OCI-LY3 (cell line): ENCODE measurements around the gene CDHR3.

Experiments used
- CTCF ChIP-seq: fragments of 200-600, 300-600 bp; sonication (generic); IDR thresholded peaks from 2 replicates; pipeline ENCODE4 v1.5.1; 2014; ENCODE audit warnings: antibody characterized with exemption, low read length, low read depth
- EZH2phosphoT487 ChIP-seq: fragments of 200-600 bp; shearing (Covaris generic); IDR thresholded peaks from 2 replicates; pipeline ENCODE4 v1.6.1; 2018; ENCODE audit warnings: antibody characterized with exemption, mixed run types, low read depth

GRCh38 chr7:106026101-106026500 lies 63.0 kb downstream of the CDHR3 start:
- TF ChIP-seq CTCF (no peak), EZH2phosphoT487 (no peak)
